HepG2 (cell line): ENCODE results near the gene SUMO4. TPM values are rescaled to one million over a fixed set of nuclear protein-coding genes. Genes with fewer than 3 reads are reported as not detected.
A peak's percentile ranks its signal among the peaks of the same experiment; 100 is the strongest.
"Not testable (repeated sequence)": the region's sequence is repeated elsewhere in the genome, so short reads cannot be mapped to it uniquely, and the experiment has no call there.

ENCODE experiments used
- DPF2 ChIP-seq: sonication (generic); formaldehyde crosslinking; IDR thresholded peaks from 2 replicates; pipeline ENCODE4 v1.4.0; 2020; ENCODE audit warnings: mild to moderate bottlenecking, low read depth, missing genetic modification reagents, borderline replicate concordance
- FOXA1 ChIP-seq, 2 experiments: fragments of 450-650 bp in 1 of 2; sonication (generic) in 1 of 2; formaldehyde crosslinking in 1 of 2; IDR thresholded peaks; 2 replicates each; pipeline versions ENCODE4 v1.4.0 to v1.6.1; 2016 to 2020; ENCODE audit warnings: missing genetic modification reagents in 1 of 2
- MEIS2 ChIP-seq: sonication (generic); formaldehyde crosslinking; IDR thresholded peaks from 2 replicates; pipeline ENCODE4 v1.9.0; 2021; ENCODE audit warnings: mild to moderate bottlenecking, missing genetic modification reagents
- PHF21A ChIP-seq: sonication (generic); formaldehyde crosslinking; IDR thresholded peaks from 2 replicates; pipeline ENCODE4 v1.5.0; 2020; ENCODE audit warnings: mild to moderate bottlenecking, missing genetic modification reagents
- ZNF556 ChIP-seq: sonication (generic); formaldehyde crosslinking; IDR thresholded peaks from 2 replicates; pipeline ENCODE4 v1.4.0; 2020; ENCODE audit warnings: mild to moderate bottlenecking, missing genetic modification reagents, borderline replicate concordance
- polyA plus RNA-seq, 8 experiments: library from polyadenylated mRNA; depleted of rRNA in 3 of 8; stranded (reverse) in 7 of 8; unstranded in 1 of 8; fragments of >200 nt; fragmentation: Illumina TruSeq in 4 of 8; extraction: Trizol in 4 of 8; gene quantifications; 2 replicates each; pipeline versions ENCODE4 v1.2.1 to v1.2.3, GENCODE V29; 2011 to 2016; ENCODE audit warnings: low read depth in 4 of 8, missing spikeins in 1 of 8, mixed read lengths in 1 of 8; ENCODE audit not compliant: insufficient read depth in 1 of 8
- total RNA-seq, 5 experiments: library from RNA; depleted of rRNA; stranded (reverse); fragments of >200 nt; fragmentation: Illumina TruSeq; extraction: Trizol; gene quantifications; 2 replicates each; pipeline ENCODE4 v1.2.3, GENCODE V29; 2016; ENCODE audit warnings: low read depth in 1 of 5
- TF ChIP-seq, protein P1 (sequence below): IDR thresholded peaks from 2 replicates; pipeline ENCODE4 v1.4.0; 2020; ENCODE audit warnings: mild to moderate bottlenecking, missing genetic modification reagents
- TF ChIP-seq, protein P2 (sequence below): sonication (generic); formaldehyde crosslinking; IDR thresholded peaks from 2 replicates; pipeline ENCODE4 v1.4.0; 2020; ENCODE audit warnings: mild to moderate bottlenecking, missing genetic modification reagents

The SUMO4 gene
- total and polyA plus RNA-seq, 2 of the 13 experiments (the other 11 are each of a cell fraction or from before 2014, with no cell fraction given): 0.22 to 1.2 TPM

DNA sequence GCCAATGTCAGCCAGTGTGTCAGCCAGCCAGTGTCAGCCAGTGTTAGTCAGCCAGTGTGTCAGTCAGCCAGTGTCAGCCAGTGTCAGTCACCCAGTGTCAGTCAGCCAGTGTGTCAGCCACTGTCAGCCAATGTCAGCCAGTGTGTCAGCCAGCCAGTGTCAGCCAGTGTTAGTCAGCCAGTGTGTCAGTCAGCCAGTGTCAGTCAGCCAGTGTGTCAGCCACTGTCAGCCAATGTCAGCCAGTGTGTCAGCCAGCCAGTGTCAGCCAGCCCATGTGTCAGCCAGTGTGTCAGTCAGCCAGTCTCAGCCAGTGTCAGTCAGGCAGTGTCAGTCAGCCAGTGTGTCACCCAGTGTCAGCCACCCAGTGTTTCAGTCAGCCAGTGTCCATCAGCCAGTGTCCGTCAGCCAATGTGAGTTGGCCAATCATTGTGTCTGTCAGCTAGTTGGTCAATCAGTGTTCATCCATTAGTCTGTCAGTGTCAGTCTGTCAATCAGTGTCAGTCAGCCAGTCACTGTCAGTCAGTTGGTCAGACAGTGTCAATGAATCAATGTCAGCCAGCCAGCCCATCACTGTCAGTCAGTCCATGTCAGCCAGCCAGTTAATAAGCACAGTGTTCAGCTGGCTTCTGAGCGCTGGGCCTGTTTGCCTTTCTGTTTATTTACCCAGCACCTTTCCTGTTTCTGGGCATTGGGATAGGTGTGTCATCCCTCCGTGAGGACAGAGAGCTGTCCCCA is 44.5 kb downstream of the SUMO4 start (continued):
- TF ChIP-seq, protein P1, sequence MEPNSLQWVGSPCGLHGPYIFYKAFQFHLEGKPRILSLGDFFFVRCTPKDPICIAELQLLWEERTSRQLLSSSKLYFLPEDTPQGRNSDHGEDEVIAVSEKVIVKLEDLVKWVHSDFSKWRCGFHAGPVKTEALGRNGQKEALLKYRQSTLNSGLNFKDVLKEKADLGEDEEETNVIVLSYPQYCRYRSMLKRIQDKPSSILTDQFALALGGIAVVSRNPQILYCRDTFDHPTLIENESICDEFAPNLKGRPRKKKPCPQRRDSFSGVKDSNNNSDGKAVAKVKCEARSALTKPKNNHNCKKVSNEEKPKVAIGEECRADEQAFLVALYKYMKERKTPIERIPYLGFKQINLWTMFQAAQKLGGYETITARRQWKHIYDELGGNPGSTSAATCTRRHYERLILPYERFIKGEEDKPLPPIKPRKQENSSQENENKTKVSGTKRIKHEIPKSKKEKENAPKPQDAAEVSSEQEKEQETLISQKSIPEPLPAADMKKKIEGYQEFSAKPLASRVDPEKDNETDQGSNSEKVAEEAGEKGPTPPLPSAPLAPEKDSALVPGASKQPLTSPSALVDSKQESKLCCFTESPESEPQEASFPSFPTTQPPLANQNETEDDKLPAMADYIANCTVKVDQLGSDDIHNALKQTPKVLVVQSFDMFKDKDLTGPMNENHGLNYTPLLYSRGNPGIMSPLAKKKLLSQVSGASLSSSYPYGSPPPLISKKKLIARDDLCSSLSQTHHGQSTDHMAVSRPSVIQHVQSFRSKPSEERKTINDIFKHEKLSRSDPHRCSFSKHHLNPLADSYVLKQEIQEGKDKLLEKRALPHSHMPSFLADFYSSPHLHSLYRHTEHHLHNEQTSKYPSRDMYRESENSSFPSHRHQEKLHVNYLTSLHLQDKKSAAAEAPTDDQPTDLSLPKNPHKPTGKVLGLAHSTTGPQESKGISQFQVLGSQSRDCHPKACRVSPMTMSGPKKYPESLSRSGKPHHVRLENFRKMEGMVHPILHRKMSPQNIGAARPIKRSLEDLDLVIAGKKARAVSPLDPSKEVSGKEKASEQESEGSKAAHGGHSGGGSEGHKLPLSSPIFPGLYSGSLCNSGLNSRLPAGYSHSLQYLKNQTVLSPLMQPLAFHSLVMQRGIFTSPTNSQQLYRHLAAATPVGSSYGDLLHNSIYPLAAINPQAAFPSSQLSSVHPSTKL (CRISPR knock-in tag): 0 out of 2 replicates have a peak, but pooled peaks have one; percentile 17
- TF ChIP-seq PHF21A (CRISPR knock-in tag): peak; percentile 48
- TF ChIP-seq DPF2 (CRISPR knock-in tag): peak; percentile 50; the same call in 1 of the 2 replicates
- TF ChIP-seq, protein P2, sequence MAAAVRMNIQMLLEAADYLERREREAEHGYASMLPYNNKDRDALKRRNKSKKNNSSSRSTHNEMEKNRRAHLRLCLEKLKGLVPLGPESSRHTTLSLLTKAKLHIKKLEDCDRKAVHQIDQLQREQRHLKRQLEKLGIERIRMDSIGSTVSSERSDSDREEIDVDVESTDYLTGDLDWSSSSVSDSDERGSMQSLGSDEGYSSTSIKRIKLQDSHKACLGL (CRISPR knock-in tag): peak; percentile 37; the same call in 1 of the 2 replicates
- TF ChIP-seq MEIS2: peak; percentile 83; the same call in 1 of the 2 replicates
- not testable (repeated sequence) for TF ChIP-seq FOXA1 (IDR thresholded peaks at IDR 0.05)
- TF ChIP-seq FOXA1 (CRISPR knock-in tag; IDR thresholded peaks at IDR 0.05): peak; percentile 43
- 0 out of 2 replicates have a peak, but pooled peaks have one; percentile 20 for TF ChIP-seq ZNF556 (CRISPR knock-in tag)
